ENCODE data around the gene UCN3. TPM values are rescaled to one million over a fixed set of nuclear protein-coding genes. Genes with fewer than 3 reads are reported as not detected.

The UCN3 gene
- total RNA-seq, 2 experiments from 2014 or later = not detected

- POLR2A ChIA-PET = no interaction called here
- DNase-seq = no peak
- CTCF ChIA-PET = interaction anchor here (1.0 to 1.5 kb wide), 2 partner anchors 9 to 10 kb away, joined by 3 to 8 read pairs; no protein-coding TSS in a partner anchor
- peaks cover 20% of the 10 kb centered on the region for H3K36me3 Mint-ChIP-seq (ENCODE audit: low read depth)
- no peak overlapping the region for H3K27ac Mint-ChIP-seq
- no peaks in the 10 kb centered on the region for H3K27me3 Mint-ChIP-seq
- H3K4me3 Mint-ChIP-seq = no peak overlapping the region
- peaks cover 8% of the 10 kb centered on the region for H3K4me1 Mint-ChIP-seq
- peaks cover 13% of the 10 kb centered on the region for H3K9me3 Mint-ChIP-seq
Measured at GRCh38 chr10:5423771-5424170, 59.0 kb downstream of the UCN3 start.

Other genes starting within 250 kb of the UCN3 start
- under 1 TPM; 0.27 to 0.50 TPM for gene AKR1C8, start 179.8 kb upstream of the UCN3 start, total RNA-seq
- not detected for gene AKR1C4, start 168.1 kb upstream of the UCN3 start, total RNA-seq
- not detected for gene TUBAL3, start 39.9 kb downstream of the UCN3 start, total RNA-seq
- 10 to 100 TPM; 39.1 to 47.7 TPM for gene NET1, start 47.6 kb downstream of the UCN3 start, total RNA-seq
- gene CALML5, start 134.6 kb downstream of the UCN3 start, total RNA-seq = not detected
- not detected for gene CALML3, start 160.0 kb downstream of the UCN3 start, total RNA-seq